ENCODE data around the gene CDT1.

Gene CDT1

DNA sequence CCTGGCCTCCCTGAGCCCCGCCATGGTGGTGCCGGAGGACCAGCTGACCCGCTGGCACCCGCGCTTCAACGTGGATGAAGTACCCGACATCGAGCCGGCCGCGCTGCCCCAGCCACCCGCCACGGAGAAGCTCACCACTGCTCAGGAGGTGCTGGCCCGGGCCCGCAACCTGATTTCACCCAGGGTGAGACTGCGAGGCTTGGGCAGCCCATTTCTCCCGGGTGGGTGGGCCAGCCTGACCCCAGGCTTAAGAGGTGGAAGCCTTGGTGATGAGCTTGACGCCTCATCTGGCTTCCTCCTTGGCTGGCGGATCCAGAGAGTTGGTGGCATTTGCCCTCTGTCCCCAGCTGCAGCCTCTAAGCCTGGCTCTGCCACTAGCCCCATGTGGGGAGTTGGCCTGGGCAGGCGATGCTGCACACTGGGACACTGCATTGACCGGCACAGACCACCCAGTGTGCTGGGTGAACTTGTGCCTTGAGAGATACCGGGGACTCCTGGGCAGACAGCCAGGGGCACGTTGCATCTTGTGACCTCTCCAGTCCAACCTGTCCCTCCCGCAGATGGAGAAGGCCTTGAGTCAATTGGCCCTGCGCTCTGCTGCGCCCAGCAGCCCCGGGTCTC lies 3.0 kb downstream of the CDT1 start:
- DNase-seq: no peak

GRCh38 chr16:88807142-88807625 lies 3.6 kb downstream of the CDT1 start:
- no peak for DNase-seq

GRCh38 chr16:88807626-88808453 lies 4.3 kb downstream of the CDT1 start:
- no peak for DNase-seq

GRCh38 chr16:88809068-88809675 lies 5.6 kb downstream of the CDT1 start:
- DNase-seq: no peak

- DNase-seq: no peak
These were observed 6.1 kb downstream of the CDT1 start for GRCh38 chr16:88809676-88810165.

DNA sequence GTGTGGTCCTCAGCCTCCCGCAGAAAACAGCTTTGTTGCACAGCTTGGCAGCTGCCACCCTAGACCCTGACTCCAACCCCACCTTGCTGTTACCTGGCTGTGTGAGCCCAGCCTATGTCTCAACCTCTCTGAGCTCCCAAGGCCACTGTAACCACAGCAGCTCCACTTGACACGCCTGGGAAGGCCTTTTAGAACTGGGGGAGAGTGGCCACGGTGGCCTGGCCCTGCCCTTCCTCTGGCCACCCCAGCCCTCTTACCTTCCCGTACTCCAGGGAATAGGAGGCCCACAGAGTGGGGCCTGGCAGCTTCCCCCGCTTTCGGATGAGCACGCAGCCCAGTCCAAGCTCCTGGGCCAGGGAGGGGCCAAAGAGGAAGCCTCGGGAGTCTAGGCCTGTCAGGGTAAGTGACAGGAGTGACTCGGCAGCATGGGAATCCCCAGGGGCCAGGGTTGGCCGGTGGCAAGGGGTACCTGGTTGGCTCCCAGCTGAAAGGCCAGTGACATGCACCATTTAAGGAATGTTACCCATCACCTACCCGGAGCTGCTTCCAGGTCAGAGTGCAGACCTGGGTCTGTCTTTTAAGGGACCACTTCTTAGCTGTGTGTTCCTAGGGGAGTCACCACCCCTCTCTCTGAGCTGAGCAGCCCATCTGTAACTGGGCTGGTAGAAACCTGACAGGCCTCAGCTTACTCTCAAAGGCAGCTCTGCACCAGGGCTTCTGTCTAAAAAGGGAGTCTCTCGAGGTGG lies 6.8 kb downstream of the CDT1 start:
- DNase-seq: no peak

DNA sequence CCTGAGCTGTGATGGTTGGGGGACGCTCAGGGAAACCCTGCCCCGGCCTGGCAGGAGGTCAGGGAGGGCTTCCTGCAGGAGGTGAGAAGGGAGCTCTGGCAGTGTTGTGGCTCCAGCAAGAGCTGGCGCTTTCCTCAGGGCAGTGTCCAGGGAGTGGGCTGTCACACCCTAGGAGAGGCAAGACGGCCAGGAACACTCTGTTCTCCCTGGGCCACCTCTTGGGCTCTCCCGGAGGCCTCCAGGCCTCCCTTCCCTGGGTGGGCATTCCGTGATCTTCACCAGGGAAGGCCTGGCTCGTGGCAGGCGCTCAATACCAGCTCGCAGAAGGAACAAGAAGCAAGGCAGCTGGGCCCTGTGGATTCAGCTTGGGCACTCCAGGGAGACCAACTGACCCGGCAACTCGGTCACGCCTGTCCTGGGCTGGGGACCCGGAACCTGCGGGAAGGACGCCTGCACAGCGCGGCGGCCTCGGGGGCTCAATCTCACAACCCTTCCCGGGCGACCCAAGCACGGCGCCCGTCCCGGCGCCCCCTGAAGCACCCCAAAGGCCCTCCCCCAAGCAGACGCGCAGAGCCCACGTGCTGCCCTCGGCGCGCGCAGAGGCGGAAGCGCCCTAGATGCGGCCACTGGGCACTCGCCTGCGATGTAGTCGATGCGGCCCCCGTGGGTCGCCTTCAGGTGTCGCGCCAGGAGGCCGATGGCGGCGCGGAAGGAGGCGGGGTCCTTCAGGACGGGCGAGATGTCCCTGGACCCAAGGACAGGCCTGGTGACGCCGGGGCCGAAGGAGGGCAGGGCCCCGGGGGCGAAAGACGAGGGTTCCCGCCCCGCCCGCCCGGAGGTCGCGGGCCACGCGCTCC lies 7.6 kb downstream of the CDT1 start:
- peak; percentile 85 for DNase-seq

- DNase-seq: peak; percentile 88
These were observed 8.4 kb downstream of the CDT1 start, which contains the start of gene APRT for GRCh38 chr16:88811769-88812512. Gene APRT (minus strand): TSS chr16:88811928. CDS start chr16:88811899, 29 bp downstream.

DNA sequence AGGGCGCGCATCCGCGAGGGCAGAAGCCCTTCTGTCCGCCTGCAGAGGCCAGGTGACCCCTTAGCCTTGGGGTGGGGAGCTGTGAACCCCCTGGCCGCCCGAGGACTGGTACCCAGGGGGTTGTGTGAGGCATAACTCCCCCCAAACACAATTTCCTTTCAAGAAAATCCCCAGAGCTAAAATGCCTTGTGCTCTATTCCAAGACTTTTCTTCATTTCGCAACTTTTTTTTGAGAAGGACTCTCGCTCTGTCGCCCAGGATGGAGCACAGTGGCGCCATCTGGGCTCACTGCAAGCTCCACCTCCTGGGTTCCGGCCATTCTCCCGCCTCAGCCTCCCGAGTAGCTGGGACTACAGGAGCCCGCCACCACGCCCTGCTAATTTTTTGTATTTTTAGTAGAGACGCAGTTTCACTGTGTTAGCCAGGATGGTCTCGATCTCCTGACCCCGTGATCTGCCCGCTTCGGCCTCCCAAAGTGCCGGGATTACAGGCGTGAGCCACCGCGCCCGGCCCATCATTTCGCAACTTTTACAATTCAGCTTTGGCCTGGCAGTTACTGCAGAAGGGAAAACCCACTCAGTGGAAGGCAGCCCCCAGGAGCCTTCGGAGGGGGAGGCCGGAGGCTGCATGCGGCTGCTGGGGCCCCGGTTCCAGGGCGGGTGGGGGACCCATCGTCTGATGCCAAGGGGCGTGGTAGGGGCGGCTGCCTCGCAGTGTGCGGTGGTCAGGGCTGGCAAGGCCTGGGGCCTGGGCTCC lies 9.1 kb downstream of the CDT1 start:
- peak; percentile 50 for DNase-seq

DNA sequence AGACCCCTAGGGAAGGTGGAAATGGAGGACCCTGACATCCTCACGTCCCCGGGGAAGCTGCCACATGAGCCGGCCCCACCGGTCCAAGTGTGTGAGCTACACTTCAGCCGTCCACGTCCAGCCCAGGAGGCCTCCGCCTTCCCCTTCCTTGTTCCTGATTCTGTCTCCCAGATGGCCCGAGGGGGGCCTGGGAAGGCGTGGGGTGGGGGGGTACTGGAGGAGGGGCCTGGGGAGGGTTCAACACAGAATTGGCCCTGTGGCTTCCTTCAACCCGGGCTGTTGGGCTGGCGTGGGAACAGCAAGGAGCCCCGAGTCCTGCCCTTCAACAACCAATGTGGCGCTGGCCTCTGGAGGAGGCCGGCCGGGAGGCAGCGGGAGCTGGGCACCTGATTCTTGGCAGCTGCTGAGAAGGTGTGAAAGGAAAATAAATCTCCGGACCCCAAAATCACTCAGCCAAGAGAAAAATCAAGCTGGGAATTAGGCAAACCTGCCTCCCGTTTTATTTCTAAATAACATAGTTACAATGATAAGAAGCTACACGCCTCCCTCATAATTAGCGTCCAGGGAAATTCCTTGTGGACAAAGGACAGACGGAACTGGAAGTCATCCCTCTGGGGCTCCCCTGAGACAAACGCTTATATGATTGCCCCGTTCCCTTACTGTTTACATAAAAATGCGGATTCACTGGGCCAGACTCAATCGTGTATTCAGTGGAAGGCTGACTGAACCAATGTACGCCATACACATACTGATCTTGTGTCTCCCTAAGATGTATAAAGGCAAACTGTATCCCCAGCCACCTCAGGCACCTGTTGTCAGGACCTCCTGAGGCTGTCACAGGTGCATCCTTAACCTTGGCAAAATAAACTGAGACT lies 9.9 kb downstream of the CDT1 start:
- DNase-seq: no peak

DNA sequence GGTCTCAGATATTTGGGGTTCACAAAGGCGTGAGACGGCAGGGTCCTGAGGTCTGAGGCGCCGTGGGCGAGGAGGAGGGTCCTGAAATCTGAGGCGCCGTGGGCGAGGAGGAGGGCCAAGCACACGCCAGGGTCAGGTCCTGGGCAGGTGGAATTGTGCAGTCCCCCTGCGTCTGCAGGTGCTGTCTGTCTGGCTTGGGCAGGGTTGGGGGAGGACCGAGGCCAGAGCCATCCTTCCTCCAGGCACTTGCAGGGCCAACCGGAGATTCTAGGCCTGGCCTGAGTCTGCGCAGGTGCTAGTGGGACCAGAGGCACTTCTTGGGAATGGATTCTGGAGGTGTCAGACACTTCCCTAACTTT lies 10.5 kb downstream of the CDT1 start:
- DNase-seq: no peak

DNA sequence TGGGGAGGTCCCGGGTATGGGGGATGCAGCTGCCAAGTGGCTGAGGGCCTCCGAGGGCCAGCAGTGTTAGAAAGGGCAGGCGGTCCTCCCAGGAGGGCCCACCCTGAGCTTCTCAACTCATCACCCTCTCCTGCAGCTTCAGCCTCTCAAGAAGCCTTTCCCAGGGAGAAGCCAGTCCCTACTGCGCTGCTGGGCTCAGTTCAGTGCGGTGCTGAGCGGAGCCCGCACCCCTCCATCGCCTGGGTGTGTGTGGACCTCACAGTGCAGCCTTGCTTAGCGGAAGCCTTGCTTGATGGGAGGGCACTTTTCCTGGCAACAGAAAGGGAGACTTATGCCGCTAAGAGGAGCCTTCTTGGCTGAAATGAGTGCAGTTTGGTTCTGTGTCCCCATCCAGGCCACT lies 11.6 kb downstream of the CDT1 start:
- no peak for DNase-seq

DNA sequence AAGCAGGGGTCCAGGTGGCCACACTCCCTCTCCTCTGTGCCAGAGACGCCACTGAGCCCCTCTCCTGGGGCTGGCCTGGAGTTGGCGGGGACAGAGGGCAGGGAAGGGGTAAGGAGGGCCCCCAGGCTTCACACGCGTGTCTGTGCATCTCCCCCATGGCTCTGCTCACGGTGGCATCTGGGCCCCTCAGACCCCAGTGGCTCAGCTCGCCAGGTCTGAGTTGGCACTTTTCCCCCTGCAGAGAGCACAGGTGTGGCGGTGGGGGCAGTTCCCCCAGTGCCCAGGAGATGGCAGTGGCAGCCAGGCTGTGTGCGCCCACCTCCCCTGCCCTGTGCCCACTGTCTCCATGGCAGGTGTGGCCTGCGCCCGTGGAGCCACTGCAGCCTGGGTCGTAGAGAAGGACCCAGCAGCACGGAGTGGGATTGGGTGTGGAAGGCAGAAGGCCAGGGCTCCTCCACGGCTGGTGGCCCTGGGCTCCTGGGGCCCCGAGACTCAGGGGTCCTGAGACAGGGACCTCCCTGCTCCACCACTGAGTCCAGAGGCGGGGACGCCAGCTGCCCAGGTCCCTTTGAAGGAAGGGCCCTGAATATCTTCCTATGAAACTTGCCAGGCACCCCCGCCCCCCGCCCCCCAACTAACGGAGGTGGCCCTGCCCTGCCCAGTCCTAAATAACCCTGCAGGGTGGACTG lies 12.5 kb downstream of the CDT1 start:
- peak; percentile 62 for DNase-seq

DNA sequence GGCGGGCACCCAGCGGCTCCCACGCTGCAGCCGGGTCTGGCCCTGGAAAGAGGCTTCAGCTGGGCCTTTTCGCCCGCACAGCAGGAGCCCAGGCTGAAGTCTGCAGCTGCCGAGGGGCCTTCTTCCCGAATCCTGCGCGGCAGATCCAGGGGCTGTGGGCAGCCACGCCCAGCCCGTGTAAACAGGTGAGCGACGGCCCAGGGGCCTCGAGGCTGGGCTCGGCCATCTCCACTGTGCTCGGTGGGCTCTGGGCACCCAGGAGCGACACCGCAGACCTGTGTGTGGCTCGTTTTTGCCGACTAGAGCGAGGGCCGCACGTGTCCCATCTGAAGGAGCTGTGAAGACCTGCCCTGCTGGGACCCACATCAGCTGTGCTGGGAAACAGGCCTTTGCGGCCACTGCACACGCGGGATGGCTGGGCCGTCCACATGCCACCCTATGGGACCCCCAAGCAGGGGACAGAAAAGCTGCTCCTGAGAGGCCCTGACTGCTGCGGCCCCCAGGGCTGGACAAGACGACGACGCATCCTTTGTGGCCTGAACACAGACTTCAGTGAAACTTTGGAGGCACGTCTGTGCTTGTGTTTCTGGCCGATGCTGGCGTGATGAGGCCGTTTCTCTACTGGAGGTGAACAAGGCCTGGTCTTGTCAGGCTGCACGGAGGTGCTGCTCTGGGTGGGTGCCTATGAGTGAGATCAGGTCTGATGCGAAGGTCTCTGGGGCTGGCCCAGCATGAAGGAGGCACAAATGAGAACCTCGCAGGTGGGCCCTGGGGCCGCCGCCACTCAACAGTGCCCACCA lies 13.3 kb downstream of the CDT1 start:
- DNase-seq: no peak

DNA sequence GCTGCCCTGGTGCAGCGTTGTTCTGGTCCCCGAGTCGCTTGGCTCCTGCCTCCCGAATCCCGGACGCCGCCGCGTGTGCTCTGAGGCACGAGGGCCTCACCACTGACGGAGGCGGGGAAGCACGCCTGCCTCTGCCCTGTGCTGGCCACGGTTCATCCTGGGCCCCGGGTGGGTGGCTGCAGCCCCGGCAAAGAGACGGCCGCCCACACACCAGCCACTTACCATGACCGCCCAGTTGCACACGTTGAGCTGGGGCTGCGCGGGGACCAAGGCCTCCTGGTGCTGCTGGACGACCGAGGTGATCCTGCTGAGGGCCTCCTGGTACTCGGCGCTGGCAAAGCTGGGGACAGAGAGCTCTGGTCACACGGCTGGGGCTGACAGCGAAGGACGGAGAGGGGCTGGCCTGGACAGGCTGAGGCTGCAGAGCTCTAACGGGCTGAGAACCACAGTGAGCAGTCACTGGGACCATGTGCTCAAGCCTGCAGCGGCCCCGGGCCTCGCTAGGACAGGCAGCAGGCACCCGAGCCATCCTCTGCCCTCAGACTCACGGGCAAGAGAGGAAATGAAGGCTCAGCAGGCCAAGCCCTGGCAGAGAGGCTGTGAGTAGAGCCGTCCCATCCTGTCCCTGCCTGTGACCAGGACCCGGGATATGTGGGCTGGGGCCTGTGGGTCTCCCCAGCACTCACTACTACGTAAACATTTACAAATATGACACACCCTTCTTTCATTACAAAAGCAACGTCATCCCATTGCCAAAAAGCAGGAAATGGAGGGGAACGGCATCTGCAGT lies 14.4 kb downstream of the CDT1 start:
- DNase-seq: no peak

DNA sequence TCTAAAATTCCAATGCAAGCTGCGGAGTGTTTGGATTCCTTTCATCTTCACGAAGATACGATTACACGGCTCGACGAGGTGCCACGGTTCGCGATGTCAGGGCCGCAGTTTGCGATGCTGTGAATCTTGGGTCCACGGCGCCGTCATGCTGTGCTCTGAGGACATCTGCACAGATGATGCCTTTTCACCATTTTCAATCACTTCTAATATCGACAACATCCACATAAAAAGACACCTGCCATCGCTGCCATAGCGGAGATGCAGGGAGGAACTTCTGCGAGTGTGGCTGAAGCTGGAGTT lies 14.9 kb downstream of the CDT1 start:
- no peak for DNase-seq

DNA sequence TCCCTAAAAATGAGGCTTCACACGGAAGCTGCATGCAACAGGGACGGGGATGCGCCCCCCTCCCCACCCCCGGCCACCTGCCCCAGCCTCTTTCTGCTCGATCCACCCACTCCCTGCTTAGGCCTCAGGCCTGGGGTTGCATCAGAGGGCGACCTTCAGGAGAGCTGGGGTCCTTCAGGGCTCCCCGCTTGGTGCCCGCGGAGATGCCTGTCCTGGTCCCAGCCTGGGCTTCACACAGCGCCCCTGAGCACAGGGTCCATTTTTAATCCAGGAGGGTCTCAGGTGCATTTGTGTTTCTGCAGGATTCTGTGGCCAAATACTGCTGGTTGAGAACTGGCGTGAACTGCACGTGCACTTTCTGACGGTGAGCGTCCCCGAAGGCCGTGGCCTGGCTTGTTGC lies 15.5 kb downstream of the CDT1 start:
- no peak for DNase-seq

All from NCI-H1436 (cell line).